Measurements from ENCODE around the gene ARID5B.
A peak's percentile ranks its signal among the peaks of the same experiment; 100 is the strongest.
"Not testable (repeated sequence)": the region's sequence is repeated elsewhere in the genome, so short reads cannot be mapped to it uniquely, and the experiment has no call there.

Gene ARID5B

DNA sequence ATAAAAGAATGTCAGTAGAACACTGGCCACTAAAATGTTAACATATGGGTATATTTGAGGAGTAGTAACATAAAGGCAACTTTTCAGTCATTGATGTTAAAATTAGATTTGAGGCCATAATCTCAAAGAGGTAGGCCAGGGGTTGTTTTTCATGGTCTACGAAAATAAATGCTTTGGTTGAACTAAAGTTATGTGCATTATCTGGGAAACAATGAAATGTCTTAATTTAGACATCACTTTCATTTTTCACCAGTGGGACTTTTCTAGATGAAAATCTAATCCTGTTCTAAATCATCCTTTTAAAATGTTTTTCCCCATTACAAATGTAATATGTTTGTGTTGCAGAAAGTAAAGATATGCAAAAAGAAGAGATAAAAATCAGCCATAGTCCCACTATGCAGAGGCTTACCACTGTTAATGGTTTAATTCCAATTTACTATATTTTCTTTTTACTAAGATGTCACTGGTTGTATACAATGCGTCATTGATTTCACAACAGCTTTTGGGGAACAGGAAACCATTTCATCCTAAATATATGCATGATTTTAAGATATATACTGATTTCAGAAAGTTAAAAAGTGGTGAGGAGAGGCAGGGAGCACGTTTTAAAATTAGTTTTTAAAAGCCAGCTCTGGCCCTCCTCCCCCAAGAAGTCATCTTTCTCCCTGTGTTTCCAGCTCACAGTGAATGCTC is 64.3 kb downstream of the ARID5B start:
- DNase-seq = no peak

DNA sequence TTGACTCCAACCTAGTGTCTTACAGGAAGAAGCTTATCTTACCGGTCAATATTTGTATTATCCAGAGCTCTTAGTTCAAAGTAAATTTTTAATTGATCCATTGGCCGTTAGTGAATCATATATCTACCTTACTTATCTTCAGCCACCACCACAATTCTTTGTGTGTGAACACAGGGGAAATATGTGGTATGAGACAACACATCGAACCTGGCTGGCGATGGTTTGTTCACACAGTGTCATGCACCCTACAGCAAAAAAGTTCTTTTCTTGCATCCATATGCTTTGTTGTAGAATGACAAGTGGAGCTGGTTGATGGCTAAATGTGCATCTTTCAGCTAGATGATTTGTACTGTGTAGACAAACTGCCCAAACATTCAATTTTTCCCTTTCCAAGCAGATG is 65.8 kb downstream of the ARID5B start:
- no peak for DNase-seq

DNA sequence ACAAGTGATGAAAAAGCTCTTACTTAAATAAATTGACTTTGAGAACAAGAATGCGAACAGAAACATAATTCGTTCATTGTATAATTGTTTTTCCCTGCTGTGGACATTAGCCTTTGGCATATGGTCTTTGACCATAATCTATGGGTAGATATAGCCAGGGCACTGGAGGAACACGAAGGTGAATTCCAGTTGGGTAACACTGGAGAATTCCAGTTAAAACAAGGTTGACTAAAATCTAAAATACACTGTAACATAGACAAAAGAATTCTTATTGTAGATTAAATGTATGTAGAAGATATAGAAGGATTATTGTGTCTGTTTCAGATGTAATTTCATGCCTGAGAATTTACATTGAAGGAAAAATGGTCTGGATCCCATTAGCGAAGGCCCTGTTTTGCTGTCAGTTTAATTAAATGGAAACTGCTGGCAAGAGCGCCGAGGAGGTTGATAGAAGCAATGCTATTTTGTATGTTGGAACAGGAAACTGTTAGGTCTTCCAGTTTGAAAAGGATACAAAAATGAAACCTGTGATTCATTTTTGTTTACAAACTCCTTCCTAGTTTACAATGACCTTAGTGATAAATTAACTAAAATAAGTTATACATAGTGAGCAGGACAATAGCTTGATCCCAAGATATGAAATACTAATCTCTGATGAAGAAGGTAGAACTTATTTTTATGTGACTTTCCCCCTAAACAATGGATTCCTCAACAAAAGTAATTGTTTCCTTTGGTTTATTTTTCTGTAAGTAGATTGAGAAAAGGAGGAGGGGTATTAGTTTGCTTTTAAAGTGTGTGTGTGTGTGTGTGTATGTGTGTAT is 68.9 kb downstream of the ARID5B start:
- DNase-seq = peak in 1 of 2 donors; percentile 20

DNA sequence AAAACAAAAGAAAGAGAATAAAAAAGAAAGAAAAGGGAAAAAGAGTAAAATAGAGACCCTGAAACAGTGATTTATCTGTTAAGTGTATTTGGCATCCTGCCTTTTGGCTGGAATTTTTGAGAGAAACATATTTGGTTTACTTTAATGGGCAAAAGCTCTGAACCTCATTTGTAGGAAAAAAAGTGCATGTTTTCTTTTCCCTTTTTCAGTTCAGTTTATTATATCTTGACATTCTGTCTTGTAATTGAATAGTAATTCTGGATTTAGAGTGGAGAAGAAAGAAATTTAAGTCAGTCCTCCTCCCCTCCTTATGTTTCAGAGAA is 69.5 kb downstream of the ARID5B start:
- DNase-seq = no peak

DNA sequence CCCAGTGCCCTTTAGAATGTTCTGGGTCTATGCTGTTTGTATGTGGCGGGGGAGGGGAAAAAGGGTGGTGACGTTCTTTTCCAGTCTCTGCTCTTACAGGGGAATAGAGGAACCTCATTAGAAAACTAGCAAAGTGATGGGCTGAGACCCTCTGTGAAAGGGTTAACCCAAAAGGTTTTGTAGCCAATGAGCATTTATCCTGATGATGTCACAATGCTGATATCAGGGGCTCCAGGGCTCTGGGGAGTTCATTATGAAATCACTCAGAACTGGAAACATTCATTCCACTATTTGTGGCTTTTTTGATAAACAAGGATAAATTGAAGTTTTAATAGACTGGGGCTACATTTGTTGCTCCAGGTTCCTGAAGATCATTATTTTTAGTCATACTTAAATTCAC is 71.7 kb downstream of the ARID5B start:
- DNase-seq = no peak

DNA sequence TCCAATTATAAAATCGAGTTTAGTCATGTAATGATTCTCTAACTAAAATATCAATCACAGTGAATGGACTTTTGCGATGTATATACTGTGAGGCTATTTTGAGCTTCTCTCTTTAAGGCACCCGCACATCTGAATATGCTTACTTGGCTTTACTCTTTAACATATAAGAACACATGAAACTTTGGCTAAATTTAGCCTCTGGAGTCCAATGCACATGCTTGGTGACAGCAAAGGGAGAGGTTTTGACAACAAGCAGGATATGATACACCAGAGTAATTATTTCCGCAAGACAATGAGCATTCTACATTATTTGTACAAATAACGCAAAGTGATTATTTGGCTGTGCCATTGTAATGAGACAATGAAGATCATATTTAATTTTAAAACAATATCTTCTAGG is 72.4 kb downstream of the ARID5B start:
- DNase-seq = no peak

DNA sequence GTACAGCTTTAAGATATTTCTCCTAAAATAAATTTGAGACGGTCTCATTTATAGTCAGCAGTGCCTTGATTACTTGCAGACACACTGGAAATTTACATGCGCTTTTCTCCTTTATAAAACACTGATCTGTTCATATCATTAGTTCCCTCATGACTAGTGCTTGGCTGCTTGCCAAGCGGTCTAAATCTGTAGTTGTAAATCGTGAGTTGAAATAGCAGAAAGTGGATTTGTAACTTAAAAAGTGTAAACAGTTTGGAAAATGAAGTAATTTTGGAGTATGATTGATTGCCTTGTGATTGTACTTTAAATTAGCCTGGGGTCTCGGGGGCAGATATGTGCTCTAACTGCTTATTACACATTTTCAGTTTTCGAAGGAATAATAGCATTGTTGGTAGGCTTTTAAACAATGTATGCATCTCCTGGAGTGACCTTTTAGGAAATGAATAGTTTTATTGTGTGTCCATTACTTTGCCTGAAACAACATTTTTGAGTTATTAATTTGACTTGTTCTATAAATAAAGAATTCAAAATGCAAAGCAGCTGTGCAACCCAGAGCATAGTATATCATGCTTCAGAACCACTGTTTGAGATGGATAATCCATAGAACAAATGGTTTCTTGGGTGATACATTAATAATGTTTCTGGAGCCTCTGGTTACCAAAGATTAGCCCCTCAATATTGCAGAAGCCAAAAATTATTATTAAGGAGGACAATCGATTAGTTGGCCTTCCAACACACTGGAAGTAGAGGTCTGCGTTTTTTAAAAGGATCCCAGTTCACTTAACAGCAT is 73.3 kb downstream of the ARID5B start:
- no peak for DNase-seq

DNA sequence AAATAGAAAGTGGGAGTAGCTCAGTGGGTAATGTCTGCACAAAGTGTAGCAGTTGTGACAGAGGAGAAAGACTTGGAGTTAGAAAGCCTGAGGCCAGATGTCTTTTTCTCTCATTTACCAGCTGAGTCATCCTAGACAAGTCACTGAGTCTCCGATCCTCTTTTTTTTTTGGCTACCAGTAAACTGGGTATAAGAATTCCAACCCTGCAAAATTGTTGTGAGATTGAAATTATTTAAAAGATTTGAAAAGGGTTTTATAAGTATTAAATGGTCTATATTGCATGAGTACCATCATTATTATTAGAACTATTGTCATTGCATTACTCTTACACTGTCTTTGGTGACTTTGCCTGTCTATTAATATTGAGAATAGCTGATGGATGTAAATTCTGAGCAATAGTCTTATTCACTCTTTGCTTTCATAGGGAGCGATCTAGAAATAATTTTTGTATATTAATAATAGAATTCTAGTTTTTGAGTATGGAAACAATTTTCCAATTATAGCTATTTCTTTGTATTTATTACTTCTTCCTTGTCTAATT is 74.0 kb downstream of the ARID5B start:
- DNase-seq = peak in 1 of 2 donors; percentile 78

DNA sequence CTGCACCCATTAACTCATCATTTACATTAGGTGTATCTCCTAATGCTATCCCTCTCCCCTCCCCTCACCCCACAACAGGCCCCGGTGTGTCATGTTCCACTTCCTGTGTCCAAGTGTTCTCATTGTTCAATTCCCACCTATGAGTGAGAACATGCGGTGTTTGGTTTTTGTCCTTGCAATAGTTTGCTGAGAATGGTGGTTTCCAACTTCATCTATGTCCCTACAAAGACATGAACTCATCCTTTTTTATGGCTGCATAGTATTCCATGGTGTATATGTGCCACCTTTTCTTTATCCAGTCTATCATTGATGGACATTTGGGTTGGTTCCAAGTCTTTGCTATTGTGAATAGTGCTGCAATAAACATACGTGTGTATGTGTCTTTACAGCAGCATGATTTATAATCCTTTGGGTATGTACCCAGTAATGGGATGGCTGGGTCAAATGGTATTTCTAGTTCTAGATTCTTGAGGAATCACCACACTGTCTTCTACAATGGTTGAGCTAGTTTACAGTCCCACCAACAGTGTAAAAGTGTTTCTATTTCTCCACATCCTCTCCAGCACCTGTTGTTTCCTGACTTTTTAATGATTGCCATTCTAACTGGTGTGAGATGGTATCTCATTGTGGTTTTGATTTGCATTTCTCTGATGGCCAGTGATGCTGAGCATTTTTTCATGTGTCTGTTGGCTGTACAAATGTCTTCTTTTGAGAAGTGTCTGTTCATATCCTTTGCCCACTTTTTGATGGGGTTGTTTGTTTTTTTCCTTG is 75.6 kb downstream of the ARID5B start:
- DNase-seq = not testable (repeated sequence)

DNA sequence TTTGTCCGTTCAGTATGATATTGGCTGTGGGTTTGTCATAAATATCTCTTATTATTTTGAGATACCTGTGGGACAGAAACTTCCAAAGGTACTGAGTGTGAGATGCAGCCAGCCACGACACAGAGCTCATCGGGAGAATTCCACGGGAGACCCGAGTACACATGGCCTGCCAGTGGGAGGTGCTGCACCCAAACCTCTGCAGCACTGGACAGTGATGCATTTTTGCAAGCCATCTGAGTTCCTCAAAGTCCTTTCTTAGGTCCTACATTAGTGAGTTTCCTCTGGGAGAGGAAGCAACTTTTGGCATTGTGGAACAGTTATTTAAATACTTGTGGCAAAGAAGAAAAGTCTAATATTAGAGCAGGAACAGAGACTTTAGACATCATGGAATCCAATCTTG is 77.5 kb downstream of the ARID5B start:
- no peak for DNase-seq

DNA sequence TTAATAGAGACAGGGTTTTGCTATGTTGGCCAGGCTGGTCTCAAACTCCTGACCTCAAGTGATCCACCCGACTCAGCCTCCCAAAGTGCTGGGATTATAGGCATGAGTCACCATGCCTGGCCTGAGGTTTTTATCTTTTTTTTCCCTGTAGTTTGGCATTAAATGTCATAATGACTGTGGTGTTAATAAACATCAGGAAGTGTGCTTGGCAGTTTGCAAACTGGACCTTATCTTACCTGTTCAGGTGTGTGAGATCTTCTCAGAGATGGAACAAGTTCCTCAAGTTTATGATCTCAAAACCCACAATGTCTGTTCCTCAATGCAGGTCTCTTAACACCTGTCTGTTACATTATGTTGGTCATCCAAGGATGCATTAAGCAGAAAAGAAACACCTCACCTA is 80.0 kb downstream of the ARID5B start:
- no peak for DNase-seq

DNA sequence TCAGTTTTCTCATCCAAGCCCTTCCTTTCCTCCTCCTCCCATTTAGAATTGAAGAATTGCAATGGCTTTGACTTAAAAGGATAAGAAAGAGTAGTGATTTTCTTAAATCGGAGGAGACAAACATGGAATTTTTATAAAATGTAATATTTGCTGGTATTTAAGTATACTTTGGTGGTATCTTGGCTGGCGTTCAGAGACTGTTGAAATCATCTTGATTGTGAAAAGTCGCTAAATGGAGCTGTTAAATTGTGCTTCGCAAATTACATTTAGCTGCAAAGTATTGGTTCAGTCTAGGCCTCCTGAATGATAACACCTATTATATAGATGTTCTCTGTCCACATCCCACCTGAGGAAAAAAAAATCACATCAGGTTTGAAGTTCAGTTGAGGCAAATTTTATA is 81.8 kb downstream of the ARID5B start:
- no peak for DNase-seq

DNA sequence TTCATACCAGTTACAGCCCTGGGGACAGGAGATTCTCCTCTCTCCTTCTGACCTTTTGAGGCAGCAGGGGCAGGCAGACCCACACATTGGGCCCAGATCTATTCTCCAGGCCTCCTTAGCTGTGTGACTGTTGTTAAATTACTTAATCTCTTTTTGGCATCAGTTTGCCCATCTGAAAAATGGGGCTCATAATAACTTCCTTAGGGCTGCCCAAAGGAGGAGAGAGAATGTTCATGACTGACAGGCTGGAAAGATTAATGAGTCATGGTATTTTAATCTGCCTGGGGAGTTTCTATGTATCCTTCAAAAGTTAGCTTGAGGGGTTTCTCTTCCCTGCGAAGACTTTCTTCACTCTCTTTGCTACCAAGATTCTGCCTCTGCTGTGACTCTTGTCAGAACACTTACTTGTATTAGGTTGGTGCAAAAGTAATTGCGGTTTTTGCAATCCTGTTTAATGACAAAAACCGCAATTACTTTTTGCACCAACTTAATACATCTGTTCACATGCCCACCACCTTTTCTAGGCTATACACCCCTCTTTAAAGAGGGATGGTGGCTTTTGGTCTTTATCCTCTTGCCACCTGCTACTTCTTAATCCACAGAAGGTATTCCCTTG is 83.4 kb downstream of the ARID5B start:
- no peak for DNase-seq

DNA sequence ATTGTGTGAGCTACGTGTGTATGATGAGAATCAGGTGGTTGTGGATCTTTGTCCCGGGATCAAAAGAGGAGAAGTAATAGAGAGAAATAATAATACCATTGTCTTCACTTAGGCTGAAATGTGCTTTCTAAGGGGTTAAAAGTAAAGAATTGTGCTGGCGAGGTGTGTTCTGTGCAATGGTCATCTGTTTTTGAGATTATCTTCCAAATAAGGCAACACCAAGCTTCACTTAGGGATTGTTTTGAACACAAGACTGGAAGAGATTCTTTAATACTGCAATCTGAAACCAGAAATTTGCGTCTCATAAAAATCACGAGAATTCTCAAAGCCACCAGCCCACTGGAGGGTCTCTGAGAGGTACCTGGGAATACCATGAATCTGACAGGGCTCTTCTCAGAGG is 84.2 kb downstream of the ARID5B start:
- no peak for DNase-seq

DNA sequence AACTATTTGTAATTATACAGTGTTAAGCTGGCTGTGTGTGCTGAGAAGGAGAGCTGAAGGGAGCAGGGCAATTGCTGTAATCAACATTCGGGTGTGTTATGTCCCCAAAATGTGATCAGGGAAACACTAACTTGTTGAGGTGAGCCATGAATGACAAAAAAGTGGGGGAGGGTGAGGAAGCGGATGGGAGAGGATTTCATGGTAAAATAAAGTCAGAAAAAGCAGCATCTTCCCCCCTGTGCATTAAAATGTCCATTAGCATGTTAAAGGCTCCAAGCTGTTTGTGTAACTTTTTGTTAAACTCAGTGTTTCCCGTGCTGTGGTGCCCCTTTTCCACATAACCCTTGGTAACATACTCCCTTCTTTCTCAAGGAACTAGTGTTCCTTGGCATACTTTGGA is 84.9 kb downstream of the ARID5B start:
- no peak for DNase-seq

DNA sequence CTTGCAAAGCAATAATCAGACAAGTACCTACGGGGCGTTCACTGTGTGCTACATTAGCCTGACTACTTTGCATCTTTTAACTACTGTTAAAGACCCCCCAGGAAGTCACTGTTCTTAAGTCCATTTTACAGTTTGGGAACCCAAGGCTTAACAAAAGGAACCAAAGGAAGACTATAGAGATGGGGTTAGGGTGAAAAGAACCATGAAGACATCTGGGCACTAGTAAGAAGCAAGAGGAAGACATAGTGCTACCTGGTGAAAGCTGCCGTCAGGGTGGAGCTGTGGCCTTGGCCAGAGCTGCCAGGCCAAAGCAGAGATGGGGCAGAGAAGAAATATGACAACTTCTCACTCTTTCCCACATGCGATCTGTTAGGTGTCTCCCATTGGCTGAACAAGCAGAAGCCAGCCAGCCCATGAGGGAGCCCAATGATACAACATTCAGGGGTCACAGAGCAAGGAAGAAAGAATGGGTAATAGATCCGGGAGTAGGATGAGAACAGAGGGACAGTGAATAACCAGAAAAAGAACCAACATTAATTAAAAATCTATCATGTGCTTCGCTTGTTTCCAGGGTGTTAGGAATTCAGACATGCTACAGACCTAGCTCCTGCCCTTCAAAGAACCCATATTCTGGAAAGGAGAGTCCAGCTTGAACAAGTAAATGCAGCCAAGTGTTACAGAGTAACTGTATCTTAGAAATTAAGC is 85.4 kb downstream of the ARID5B start:
- no peak for DNase-seq

DNA sequence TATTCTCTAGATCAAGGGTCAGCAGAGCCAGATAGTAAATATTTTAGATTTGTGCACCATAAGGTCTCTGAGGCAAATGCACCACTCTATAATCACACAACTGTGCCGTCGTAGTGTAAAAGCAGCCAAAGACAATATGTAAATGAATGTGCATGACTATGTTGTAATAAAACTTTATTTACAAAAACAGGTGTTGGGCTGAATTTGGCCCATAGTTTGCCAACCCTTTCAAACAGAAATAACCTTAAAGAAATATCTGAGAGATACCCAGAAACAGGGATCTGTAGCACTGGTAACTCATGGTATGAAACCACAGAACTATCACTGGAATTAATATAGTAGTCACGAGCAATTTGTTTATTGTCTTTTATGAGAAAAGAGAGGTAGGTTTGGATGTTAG is 86.0 kb downstream of the ARID5B start:
- DNase-seq = no peak

DNA sequence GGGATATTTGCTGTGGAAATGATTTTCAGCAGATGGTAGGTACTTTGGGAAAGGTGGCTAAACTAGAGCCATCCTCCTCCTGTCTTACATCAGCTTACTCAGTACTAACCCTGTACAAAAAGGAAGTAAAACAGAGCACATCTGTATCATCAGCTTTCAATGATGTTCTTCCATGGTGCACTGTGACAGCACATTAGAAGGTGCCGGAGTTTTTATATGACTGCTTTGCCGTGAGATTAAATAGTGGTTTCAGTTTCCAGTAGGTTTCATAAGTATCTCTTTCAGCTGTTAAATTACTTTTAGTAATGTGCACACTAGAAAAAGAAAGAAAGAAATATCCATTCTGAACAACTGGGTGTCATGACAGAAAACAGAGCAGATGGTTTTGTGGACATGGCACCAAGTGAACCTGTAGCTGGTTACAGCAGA is 86.5 kb downstream of the ARID5B start:
- DNase-seq = peak in 1 of 2 donors; percentile 75

DNA sequence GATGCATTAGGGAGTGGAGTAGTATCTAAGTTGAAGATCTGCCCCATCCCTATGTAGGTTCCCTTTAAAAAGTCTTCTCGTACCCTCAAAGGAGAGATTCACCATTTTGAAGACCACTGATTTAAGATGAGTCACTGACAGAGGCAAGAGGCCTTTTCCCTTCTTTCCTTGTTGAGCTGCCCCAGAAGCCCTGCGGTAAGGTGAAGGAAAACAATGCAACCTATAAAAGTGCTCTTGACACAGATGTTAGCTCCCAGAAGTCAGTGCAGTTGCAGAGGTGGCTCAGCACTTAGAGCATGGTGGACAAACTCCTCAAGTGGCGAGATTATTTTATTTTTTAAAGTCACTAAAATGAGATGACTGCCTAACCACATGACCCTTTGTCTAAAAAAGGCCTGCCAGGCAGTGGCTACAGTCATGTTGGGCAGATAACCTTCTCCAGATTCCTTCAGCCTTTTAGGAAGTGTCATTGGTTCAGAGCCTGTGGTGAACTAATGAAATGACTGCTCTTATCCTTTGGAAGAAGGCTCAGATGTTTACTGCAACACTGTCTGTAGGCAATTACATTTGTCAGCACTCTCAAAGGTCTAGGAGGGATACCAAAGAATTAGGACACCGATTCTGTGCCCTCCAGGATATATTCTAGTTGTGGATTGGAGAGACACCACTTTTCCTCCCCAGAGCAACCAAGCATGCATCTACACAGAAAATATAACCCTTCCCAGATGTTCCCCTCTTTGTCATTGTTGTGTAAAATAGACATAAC is 88.7 kb downstream of the ARID5B start:
- no peak for DNase-seq

DNA sequence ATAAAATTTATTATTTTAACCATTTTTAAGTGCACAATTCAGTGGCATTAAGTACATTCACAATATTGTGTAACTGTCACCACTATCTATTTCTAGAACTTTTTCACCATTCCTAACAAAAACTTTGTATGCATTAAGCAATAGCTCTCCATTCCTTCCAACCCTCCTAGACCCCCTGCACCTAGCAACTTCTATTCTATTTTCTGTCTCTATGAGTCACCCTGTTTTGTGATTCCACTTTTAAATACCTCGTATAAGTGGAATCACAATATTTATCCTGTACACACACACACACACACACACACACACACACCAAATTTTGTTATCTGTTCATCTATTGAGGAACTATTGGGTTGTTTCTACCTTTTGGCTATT is 89.2 kb downstream of the ARID5B start:
- DNase-seq = no peak

DNA sequence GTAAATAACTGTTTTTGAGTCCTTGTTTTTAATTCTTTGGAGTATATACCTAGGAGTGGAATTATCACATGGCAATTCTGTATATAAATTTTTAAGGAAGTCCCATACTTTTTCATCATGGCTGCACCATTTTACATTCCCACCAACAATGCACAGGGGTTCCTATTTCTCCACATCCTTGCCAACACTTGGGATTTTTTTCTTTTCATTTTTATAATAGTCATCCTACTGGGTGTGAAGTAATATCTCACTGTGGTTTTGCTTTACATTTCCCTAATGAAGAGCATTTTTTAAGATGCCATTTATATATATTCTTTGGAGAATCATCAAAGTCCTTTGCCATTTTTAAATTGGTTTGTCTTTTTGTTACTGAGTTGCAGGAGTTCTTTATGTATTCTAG is 89.7 kb downstream of the ARID5B start:
- no peak for DNase-seq
